Measurements from ENCODE around the gene DGAT2. TPM values are rescaled to one million over a fixed set of nuclear protein-coding genes. Genes with fewer than 3 reads are reported as not detected.

The DGAT2 gene
- total RNA-seq, 4 donors from 2014 or later: 63.0 to 829 (median 89.6) TPM

DNA sequence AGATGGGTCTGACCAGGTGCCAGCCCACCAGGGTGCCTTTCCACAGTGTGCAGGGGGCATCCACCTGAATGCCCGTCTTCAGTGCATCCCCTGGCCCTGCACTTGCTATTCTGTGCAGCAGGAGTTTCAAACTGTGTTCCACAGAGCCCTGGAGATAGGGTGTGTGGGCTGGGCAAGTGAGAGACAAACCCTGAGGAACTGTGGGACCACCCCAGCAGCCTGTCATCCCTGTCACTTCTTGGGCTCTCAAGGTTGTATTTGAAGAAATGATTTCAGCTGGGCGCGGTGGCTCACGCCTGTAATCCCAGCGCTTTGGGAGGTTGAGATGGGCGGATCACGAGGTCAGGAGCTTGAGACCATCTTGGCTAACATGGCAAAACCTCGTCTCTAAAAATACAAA, 6.4 kb upstream of the DGAT2 start:
- TF ChIP-seq CTCF (IDR thresholded peaks at IDR 0.05; ENCODE audit: low read depth): no peak

DNA sequence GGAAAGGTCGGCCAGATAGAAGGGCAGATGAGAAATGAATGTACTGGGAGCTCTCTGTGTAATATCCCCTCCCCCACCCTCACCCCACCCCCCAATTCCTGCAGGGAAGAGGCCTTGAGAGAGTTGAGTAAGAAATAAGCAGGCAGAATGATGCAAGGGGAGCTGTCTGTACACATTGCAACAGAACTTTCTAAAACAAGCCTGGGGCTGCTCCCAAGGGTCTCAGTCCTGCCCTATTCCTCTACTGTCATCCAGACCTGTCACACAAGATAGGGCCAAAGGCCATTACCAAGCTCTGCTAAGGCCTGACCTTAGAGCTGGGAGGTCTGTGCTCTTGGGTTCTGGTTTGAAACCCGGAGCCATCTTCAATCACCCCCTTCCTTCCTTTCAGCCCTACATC, 5.7 kb upstream of the DGAT2 start:
- no peak for TF ChIP-seq CTCF (IDR thresholded peaks at IDR 0.05; ENCODE audit: low read depth)

GRCh38 chr11:75763846-75764245, 4.7 kb upstream of the DGAT2 start:
- TF ChIP-seq CTCF (IDR thresholded peaks at IDR 0.05; ENCODE audit: low read depth): no peak

DNA sequence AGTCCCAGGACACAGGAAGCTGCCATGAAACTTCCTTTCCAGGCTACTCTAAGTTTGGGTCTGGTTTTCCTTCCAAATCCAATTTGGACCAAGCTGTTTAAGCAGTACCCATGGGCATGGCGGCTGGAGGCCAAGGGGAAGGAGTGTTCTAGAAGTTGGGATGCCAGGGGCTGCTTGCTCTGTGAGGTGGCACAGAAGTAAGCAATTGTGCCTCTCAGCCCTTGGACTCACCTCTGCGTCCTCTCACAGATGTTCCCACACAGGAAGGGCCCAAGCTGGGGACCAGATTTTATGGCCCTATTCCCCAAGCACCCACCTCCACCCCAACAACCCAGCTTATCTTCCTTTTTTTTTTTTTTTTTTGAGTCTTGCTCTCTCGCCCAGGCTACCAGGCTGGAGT, 3.5 kb upstream of the DGAT2 start:
- TF ChIP-seq CTCF (IDR thresholded peaks at IDR 0.05; ENCODE audit: low read depth): no peak

DNA sequence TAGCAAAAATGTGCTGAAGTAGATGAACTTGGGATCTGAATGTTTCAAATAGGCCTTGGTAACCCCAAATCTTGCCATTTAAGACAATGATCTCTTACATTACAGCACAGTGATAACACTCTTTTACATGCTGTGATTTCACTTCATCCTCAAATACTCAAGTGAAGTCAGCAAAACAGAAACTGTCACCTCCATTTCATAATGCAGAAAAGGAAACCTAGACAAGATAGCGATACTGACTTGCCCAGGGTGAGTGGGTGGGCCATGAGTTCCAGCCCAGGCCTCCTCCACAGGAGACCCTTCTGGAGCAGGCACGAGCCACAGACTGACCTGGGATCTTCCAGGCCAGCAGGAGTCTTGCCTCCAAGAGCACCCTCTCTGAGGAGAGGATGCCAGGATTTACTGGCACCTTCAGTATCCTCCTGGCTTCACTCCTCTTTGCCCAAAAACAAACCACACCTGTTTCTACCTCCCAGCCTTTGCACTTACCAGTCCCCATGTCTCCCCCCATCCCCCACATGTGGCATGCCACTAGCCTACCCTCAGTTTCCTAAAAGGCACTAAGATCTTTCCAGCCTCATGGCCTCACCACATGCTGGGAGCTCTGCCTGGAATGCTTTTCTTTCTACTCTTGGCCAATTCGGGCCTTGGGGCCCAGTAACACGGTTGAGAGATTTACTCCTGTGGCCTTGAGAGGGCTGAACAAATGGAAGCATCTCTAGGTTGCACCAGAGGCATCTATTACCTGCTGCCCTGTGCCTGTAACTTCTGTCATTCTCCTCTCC, 1.9 kb upstream of the DGAT2 start:
- no peak for TF ChIP-seq CTCF (IDR thresholded peaks at IDR 0.05; ENCODE audit: low read depth)

DNA sequence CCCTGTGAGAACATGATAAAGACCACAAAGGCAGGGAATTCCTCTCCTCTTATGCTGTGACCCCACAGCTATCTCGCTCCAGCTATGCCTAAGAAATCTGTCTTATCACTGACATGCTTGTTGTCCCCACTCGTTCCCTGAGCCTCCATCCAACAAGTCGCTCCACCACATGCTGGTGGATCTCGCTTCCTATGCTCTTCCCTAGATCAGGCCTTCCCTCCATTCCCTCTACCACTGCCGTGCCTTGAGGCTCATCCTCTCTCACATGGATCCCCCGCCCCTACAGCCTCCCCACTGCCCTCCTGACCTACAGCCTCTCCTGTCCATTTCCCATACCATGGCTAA, 1.4 kb upstream of the DGAT2 start:
- TF ChIP-seq CTCF (IDR thresholded peaks at IDR 0.05; ENCODE audit: low read depth): no peak

DNA sequence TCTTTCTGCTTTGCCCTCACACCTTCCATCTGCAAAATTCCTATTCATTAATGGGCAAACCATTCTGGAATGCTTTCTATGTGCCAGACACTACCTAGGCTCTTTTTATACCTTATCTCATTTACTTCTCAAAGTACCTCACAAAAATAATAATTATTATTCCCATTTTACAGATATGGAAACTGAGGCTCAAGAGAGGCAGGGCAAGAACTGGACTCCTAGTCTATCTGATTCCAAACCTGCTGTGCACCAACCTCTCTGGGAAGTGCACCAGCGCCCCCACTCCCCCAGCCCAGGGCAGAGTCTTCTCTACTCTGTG, 826 bp upstream of the DGAT2 start:
- no peak for TF ChIP-seq CTCF (IDR thresholded peaks at IDR 0.05; ENCODE audit: low read depth)

All from subcutaneous adipose tissue (tissue), 4 donors.